ENCODE results near the gene STX8. TPM values are rescaled to one million over a fixed set of nuclear protein-coding genes. Genes with fewer than 3 reads are reported as not detected.

STX8 gene
- polyA plus RNA-seq, 1 of the 3 experiments (the other 2 are of a cell fraction), result 51.3 TPM

- H3K27ac ChIP-seq (ENCODE audit: low read depth in 2 of 2, low read length in 1 of 2), result no peak overlapping the region
- CTCF ChIA-PET, result no interaction called here
- no peak for DNase-seq
Observed at GRCh38 chr17:9306086-9306485, 269.5 kb downstream of the STX8 start.

More at GRCh38 chr17:9306086-9306485, 269.5 kb downstream of the STX8 start:
- H3K4me3 ChIP-seq (ENCODE audit: low read depth in 2 of 2, low read length in 1 of 2), result no peak overlapping the region
- 93% methylated on average over 6 of the region's 6 CpGs for WGBS (ENCODE audit: low lambda C conversion rate)
- no peaks in the 10 kb centered on the region for H3K9me3 ChIP-seq
- no peaks in the 10 kb centered on the region for H3F3A ChIP-seq (replicated peaks; ENCODE audit: insufficient read depth)
- POLR2A ChIA-PET, result no interaction called here
- H3K9me2 ChIP-seq, result no peaks in the 10 kb centered on the region
- no peak for TF ChIP-seq FOXM1 (IDR thresholded peaks at IDR 0.05; ENCODE audit: low read depth)
- no peak for TF ChIP-seq USF1 (IDR thresholded peaks at IDR 0.05; ENCODE audit: borderline replicate concordance, low read depth)
- no peak for TF ChIP-seq JUND (IDR thresholded peaks at IDR 0.05)
- TF ChIP-seq TCF12 (IDR thresholded peaks at IDR 0.05), result no peak
- TF ChIP-seq CHD2 (IDR thresholded peaks at IDR 0.05; ENCODE audit: low read length, partially characterized antibody), result no peak
- no peak for TF ChIP-seq ELF1 (IDR thresholded peaks at IDR 0.05)
- TF ChIP-seq CTCF (IDR thresholded peaks at IDR 0.05), result no peak
- TF ChIP-seq EZH2phosphoT487 (IDR thresholded peaks at IDR 0.05; ENCODE audit: borderline replicate concordance, low read depth), result no peak
- no peak for TF ChIP-seq FOXJ3 (CRISPR knock-in tag; IDR thresholded peaks at IDR 0.05)
- no peak for TF ChIP-seq YY1 (IDR thresholded peaks at IDR 0.05; ENCODE audit: low read depth)
- no peak for TF ChIP-seq RAD21 (IDR thresholded peaks at IDR 0.05; ENCODE audit: low read length)
- TF ChIP-seq, protein P1, sequence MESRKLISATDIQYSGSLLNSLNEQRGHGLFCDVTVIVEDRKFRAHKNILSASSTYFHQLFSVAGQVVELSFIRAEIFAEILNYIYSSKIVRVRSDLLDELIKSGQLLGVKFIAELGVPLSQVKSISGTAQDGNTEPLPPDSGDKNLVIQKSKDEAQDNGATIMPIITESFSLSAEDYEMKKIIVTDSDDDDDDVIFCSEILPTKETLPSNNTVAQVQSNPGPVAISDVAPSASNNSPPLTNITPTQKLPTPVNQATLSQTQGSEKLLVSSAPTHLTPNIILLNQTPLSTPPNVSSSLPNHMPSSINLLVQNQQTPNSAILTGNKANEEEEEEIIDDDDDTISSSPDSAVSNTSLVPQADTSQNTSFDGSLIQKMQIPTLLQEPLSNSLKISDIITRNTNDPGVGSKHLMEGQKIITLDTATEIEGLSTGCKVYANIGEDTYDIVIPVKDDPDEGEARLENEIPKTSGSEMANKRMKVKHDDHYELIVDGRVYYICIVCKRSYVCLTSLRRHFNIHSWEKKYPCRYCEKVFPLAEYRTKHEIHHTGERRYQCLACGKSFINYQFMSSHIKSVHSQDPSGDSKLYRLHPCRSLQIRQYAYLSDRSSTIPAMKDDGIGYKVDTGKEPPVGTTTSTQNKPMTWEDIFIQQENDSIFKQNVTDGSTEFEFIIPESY (IDR thresholded peaks at IDR 0.05; ENCODE audit: borderline replicate concordance, low read depth), result no peak
- TF ChIP-seq MXI1 (IDR thresholded peaks at IDR 0.05; ENCODE audit: low read depth, low read length), result no peak
- TF ChIP-seq FOSL2 (IDR thresholded peaks at IDR 0.05; ENCODE audit: borderline replicate concordance, low read depth), result no peak
- no peak for TF ChIP-seq MEF2A (IDR thresholded peaks at IDR 0.05; ENCODE audit: borderline replicate concordance, low read depth)
- TF ChIP-seq SMC3 (IDR thresholded peaks at IDR 0.05; ENCODE audit: low read depth, low read length), result no peak
- no peak for TF ChIP-seq GATA2 (CRISPR knock-in tag; IDR thresholded peaks at IDR 0.05)
- no peak for TF ChIP-seq TEAD4 (IDR thresholded peaks at IDR 0.05; ENCODE audit: borderline replicate concordance, insufficient read depth)
- H3K36me3 ChIP-seq (replicated peaks in 1 of 2; ENCODE audit: control insufficient read depth in 1 of 2, insufficient read depth in 2 of 2, low read length in 1 of 2), result no peaks in the 10 kb centered on the region
- no peaks in the 10 kb centered on the region; a peak in 1 of 4 replicates for H3K4me1 ChIP-seq (ENCODE audit: control insufficient read depth in 1 of 2, insufficient read depth in 2 of 2, low read depth in 1 of 2, low read length in 1 of 2)
- H3K79me2 ChIP-seq (ENCODE audit: insufficient read depth), result no peaks in the 10 kb centered on the region; the same call in 1 of the 2 replicates
- H3K9ac ChIP-seq, result no peak overlapping the region
- H3K27me3 ChIP-seq (ENCODE audit: insufficient read depth), result no peaks in the 10 kb centered on the region
- no peak overlapping the region for H2AFZ ChIP-seq (ENCODE audit: low read depth)
- H4K20me1 ChIP-seq (ENCODE audit: insufficient read depth), result no peaks in the 10 kb centered on the region
- H3K4me2 ChIP-seq, result no peak overlapping the region

Data from SK-N-SH (cell line).